NCI-H2227 (cell line): ENCODE measurements around the gene USHBP1.

Source experiments
- DNase-seq: peaks from one replicate; lab custom pipeline; 2025; ENCODE audit not compliant: unreplicated experiment; lab: John Stamatoyannopoulos, UW

The USHBP1 gene

DNA sequence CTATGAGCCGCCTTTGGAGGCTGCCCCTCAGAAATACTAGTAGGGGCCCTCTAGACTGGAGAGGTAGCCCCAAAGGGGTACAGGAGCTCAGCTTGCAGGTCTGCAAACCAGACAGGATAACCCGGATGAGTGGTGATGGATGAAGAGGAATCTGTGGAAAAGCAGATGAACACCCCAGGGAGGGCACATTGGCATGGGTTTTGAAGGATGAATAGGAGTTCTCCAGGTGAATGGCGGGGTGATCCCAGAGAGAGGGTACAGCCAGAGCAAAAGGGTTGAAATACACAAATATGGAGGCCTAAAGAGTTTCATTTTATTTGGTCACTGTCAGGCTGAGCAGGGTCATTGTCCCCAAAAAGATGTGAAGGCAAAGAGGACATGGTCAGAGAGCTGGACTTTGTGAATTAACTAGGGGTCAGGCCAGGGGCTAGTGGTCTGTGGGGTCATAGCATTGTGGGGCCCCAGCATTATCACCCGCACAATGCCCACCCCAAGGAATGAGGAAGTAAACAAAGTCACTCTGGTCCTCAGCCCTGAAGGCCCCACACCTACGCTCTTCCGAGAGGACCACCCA is 23.6 kb downstream of the USHBP1 start:
- no peak for DNase-seq

GRCh38 chr19:17240062-17240752 is 24.3 kb downstream of the USHBP1 start:
- no peak for DNase-seq

DNA sequence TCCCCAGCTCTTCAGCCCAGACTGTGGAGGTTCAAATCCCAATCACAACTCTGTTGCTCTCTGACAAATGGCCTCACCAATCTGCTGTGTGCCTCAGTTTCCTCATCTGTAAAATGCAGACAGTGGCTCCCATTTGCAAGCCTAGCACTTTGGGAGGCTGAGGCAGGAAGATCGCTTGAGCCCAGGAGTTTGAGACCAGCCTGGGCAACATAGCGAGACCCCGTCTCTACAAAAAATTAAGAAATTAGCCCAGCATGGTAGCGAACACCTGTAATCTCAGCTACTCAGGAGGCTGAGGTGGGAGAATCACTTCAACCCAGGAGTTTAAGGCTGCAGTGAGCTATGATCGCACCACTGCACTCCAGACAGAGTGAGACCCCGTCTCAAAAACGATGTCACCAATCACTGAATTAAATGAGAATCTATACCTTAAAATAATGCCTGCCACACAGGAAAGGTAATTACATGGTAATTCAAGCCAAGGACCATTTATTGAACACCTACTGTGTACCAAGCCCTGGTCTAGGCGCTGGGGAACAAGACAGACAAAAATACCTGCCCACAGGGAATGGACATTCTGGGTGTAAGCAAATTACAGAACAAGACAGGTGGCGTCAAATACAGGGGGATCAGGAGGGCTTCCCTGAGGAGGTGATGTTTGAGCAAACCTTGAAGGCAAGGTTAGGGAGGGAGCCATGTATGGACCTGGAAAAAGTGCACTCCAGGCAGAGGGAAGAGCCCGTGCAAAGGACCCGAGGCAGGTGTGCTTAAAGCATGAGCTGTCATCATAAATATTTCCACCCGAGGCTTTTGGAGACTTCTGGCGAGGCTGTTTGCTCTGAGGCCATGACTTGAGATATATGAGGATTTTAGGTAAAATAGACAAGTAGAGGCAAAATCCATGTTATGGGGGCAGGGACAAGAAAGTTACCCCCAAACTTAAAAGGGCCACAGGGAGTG is 26.5 kb downstream of the USHBP1 start:
- no peak for DNase-seq

- no peak for DNase-seq
Measured at GRCh38 chr19:17236811-17237543, 27.6 kb downstream of the USHBP1 start.

- peak; percentile 81 for DNase-seq
Measured at GRCh38 chr19:17235971-17236777, 28.4 kb downstream of the USHBP1 start.

GRCh38 chr19:17235300-17235970 is 29.1 kb downstream of the USHBP1 start:
- peak; percentile 81 for DNase-seq

GRCh38 chr19:17234911-17235299 is 29.6 kb downstream of the USHBP1 start:
- peak; percentile 59 for DNase-seq

- no peak for DNase-seq
Measured at GRCh38 chr19:17232258-17232657, 32.3 kb downstream of the USHBP1 start.

GRCh38 chr19:17229890-17230289 is 34.7 kb downstream of the USHBP1 start:
- no peak for DNase-seq

DNA sequence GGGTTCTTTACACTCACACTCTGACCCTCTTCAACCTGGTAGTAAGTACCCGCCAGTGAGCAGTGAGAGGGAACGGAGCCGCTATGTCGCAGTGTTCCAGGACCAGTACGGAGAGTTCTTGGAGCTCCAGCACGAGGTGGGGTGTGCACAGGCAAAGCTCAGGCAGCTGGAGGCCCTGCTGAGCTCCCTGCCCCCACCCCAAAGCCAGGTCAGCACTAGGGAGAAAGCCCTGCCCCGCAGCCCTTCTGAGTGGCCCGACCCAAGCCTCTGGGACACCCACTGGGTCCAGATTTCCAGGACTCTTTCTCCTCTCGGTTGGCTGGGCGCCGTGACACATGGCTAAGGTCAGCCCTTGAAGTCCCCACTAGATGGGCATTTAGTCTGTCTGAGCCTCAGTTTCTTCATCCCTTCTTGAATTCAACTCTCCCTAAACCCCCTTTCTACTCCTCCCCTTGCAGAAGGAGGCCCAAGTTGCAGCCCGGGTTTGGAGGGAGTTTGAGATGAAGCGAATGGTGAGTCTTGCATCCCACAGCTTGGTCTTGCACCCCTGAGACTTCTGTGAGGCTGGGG is 36.7 kb downstream of the USHBP1 start:
- DNase-seq: no peak

DNA sequence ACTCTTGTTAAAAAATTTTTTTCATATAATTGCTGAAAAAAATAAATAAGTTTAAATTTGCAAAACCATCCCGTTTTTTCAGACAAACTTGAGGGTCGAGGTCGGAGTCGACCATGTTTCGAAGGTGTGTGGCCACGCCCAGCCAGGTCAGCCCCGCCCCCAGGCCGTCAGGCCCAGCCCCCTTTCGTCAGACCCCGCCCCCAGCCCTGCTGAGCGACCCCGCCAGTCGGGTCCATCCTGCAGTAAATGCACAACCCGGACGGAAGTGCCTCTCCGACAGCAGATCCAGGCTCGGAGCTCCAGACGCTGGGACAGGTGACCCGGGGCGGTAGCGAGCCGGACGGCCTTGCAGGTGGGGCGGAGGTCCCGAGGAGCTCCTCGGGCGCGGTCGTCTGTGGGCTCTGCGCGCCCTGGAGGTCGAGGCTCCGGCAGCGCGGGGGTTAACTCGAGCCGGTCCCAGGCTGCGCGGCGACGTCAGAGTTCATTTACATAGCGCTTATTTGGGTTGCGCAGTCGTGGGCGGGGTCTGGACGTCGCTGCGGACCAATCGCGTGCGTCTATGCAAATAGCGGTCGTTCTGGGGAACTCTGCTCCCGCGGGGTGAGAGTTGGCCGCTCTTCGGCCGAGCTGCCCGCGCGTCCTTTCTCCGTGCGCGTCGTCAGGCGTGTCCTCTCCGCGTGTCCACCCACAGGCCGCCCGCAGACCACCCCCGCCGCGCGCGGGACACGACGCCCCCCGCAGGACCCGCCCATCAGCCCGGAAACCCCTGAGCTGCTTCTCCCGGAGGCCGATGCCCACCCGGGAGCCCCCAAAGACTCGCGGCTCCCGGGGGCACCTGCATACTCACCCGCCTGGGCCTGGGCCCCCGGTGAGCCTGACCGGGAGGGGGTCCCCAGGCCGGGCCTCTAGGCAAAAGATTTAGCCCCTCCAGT is 38.3 kb downstream of the USHBP1 start, which contains the start of gene OCEL1:
TSS of gene OCEL1 (plus strand) at position 225 of the 932 bp plus-strand sequence. CDS start at position 247, 22 bp downstream.
- DNase-seq: peak; percentile 94

- no peak for DNase-seq
Measured at GRCh38 chr19:17225053-17225452, 39.5 kb downstream of the USHBP1 start.

DNA sequence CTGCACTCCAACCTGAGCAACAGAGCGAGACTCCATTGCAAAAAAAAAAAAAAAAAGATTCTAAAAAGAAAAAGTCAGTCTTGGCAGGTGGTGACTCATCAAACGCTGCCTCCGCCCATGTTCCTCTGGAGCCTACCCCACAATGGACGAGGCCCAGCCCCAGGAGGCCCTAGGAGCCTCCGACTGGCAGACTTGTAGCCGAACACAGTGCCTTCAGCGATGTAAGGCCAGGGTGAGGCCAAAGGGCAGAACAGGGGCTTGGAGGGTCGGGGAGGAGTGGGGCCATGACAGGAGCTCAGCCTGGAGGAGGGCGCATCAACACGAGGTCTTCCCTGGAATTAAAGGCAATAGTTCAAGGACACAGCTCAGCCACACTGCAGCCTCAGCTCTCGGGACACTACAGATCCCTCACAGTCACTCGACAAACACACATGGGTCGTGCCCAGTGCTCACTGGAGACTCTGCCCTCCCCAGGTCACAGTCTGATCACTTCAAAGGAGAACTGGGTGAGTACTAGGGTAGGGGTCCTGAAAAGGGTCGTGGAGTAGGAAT is 44.3 kb downstream of the USHBP1 start:
- DNase-seq: no peak

GRCh38 chr19:17219286-17219685 is 45.3 kb downstream of the USHBP1 start:
- DNase-seq: no peak

DNA sequence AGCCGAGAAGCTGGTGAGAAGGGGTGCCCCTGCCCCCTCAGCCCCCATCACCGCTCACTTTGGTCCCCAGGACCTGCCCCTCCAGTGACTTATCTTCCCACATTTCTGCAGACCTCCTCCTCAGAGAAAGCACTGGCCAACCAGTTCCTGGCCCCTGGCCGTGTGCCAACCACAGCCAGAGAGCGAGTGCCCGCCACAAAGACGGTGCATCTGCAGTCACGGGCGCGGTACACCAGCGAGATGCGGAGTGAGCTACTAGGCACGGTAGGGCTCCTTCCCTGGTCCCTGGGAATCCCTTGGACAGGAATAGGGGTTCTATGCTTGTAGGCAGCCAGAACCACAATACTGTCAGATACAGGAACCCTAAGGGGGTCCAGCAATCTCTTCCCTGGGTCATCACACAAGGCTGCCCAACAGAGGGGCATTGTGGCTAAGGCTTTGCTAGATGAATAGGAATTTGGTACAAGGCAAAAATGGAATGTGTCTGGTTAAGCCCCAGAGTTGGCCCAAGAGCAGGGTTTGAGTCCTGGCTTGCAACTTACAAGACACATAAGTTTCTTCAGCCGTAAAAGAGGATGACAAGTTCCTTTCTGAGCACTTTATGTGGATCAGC is 48.4 kb downstream of the USHBP1 start:
- DNase-seq: peak; percentile 37

GRCh38 chr19:17215127-17215971 is 49.2 kb downstream of the USHBP1 start, which contains the start of gene USE1:
TSS of gene USE1 (plus strand) at chr19:17215357. CDS start at chr19:17215406, 49 bp downstream.
- DNase-seq: peak; percentile 92
